ENCODE measurements around the gene PHACTR1.

- no peak for TF ChIP-seq CTCF (IDR thresholded peaks at IDR 0.05; ENCODE audit: low read depth, low read length)
- TF ChIP-seq EZH2phosphoT487 (IDR thresholded peaks at IDR 0.05; ENCODE audit: low read depth): no peak
These were observed 431.2 kb downstream of the PHACTR1 start for GRCh38 chr6:13147782-13148181.

All from OCI-LY3 (cell line).